Fibroblast of the conjunctiva (primary cell): Measurements from ENCODE around the gene DHRSX.

ENCODE experiments used
- DNase-seq: peaks from one replicate; pipeline ENCODE4 v3.0.0-alpha.2; 2010; ENCODE audit warnings: low read depth

The DHRSX gene

DNA sequence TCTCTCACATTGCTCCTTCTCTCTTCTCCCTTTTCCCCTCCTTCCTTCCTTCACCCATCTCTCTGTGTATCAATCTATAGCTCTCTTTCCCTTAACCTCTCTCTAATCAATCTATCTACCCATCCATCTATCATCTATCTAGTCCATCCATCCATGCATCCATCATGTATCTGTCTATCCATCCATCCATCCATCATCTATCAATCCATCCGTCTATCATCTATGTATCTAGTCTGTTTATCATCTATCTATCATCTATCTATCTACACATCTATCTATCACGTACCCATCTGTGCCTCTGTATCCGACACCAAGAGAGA is 307.5 kb downstream of the DHRSX start:
- no peak for DNase-seq

- DNase-seq = no peak
Measured at GRCh38 chrX:2192584-2193272, 308.0 kb downstream of the DHRSX start.

GRCh38 chrX:2188840-2189239 is 311.9 kb downstream of the DHRSX start:
- DNase-seq = no peak

- DNase-seq = no peak
Measured at GRCh38 chrX:2188330-2188792, 312.4 kb downstream of the DHRSX start.

DNA sequence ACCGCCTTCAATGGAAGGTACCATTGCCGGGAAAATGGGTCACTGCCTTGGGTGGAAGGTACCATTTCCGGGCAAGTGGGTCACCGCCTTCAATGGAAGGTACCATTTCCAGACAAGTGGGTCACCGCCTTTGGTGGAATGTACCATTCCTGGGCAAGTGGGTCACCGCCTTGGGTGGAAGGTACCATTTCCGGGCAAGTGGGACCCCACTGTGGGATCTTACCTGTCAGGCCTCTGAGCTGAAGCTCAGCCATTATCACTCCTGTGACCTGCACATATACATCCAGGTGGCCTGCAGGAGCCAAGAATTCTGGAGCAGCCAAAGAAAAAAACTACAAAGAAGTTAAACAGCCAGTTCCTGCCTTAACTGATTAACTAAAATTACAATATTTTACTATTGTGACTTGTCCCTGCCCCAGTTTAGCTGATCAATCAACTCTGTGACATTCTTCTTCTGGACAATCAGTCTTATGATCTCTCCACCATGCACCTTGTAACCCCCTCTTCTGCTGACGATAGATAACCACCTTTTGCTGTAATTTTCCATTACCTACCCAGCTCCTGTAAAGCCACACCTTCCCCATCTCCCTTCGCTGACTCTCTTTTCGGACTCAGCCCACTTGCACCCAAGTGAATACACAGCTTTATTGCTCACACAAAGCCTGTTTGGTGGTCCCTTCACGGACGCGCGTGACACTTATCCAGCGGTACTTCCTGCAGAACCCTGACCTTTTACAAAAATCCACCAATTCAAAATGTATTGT is 313.2 kb downstream of the DHRSX start:
- no peak for DNase-seq

DNA sequence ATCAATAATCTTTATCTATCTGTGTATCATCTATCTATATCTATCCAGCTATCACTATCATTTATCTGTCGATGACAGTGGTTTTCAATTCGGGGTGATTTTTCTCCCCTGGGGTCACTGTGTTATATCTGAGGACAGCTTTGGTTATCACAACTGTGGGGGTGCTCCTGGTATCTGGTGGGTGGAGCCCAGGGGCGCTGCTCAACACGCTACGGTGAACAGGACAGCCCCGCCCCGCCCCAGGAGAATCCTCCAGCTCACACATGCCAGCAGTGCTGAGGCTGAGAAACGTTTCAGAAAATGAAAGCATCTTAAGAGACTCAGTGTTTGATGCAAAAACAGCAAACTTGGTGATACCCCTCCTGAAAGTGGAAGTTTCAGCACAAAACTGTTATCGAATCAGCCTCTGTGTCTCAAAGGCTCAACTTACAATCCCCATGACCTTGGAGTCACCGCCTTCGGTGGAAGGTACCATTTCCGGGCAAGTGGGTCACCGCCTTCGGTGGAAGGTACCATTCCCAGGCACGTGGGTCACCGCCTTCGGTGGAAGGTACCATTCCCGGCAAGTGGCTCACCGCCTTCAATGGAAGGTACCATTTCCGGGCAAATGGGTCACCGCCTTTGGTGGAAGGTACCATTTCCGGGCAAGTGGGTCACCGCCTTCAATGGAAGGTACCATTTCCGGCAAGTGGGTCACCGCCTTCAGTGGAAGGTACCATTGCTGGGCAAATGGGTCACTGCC is 315.3 kb downstream of the DHRSX start:
- no peak for DNase-seq

GRCh38 chrX:2184089-2184488 is 316.7 kb downstream of the DHRSX start:
- no peak for DNase-seq

GRCh38 chrX:2183193-2183725 is 317.5 kb downstream of the DHRSX start:
- DNase-seq = no peak

- DNase-seq = no peak
Measured at GRCh38 chrX:2177541-2177940, 323.2 kb downstream of the DHRSX start.

GRCh38 chrX:2176733-2177132 is 324.0 kb downstream of the DHRSX start:
- no peak for DNase-seq

DNA sequence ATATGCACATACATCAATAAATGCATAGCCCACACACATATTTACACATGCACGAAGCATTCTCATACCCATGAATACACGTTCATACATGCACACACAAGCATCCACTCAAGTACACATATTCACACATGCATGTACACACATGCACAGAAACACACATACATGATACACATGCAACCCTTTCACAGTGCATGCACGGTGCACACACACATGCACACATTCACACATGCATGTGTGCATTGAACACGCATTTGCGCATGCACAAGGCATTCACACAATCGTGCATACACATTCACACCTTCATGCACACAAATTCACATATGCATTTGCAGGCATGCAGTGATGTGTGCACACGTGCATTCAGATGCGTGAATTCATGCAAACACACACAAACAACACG is 324.5 kb downstream of the DHRSX start:
- no peak for DNase-seq

DNA sequence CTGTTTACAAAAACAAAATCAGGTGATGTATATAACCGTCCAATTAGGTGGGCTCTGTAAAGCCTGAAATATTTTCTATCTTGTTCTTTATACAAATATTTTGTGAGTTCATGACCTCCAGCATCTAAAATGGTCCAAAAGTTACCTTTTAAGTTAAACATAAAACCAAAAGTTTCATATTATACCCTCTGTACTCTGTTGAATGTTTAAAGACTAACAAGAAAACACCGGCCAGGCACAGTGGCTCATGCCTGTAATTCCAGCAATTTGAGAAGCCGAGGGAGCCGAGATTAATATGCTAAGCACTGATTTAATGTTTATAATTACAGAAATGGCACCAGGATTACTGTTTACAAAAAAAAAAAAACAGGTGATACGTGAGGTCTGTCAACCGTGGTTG is 328.4 kb downstream of the DHRSX start:
- no peak for DNase-seq
